NCI-H460 (cell line): Measurements from ENCODE around the gene LGI2. TPM values are rescaled to one million over a fixed set of nuclear protein-coding genes. Genes with fewer than 3 reads are reported as not detected.
"Not testable (repeated sequence)": the region's sequence is repeated elsewhere in the genome, so short reads cannot be mapped to it uniquely, and the experiment has no call there.

Experiments used
- DNase-seq: peaks from one replicate; pipeline ENCODE4 v3.0.0-alpha.2; 2016; ENCODE audit warnings: low read depth; ENCODE audit errors: extremely low read depth
- total RNA-seq: library from RNA; depleted of rRNA; stranded (reverse); fragments of >200 nt; shearing (Covaris generic); gene quantifications from 2 replicates; pipeline ENCODE4 v1.2.3, GENCODE V29; 2014

The LGI2 gene
- total RNA-seq, 1 experiment from 2014 or later, result not detected

DNA sequence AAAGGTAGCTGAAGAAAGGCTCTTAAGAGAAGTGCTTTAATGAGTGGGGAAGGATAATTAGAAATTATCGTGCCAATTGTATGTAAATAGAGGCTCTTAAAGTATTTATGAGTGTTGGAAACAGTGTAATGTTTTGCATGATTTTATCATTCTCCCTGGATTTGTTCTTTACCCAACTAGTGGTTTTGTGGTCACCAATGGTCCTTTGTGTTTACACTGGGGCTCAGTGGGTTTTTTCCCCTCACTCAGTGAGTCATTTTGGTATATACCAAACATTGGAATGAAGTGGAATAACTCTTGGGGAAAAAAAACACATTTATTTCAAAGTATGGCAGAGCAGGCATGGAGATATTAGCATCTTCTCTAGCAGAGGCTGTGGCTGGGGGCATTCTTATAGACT is 20.8 kb upstream of the LGI2 start:
- no peak for DNase-seq

- DNase-seq, result no peak
Measured at GRCh38 chr4:25050370-25051078, 19.8 kb upstream of the LGI2 start.

GRCh38 chr4:25043548-25043947 is 12.8 kb upstream of the LGI2 start:
- no peak for DNase-seq

DNA sequence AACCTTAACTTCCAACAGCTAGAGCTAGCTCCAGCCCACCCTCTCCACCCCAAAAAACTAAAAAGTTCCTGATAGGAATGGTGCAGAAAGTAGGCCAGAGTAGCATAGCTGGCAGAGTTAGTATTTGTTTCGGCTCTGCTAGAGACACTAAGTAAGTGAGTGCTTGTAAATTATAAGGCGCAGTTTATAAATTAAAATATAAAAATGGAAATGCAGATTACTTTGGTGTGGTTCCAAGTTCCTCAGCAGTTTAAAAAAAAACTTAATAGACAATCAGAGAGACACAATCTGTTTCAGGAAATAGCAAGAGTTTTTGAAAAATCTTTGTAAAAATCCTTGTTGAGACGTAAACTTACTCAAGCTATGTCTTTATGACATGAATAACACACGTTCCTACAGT is 2.8 kb upstream of the LGI2 start:
- DNase-seq, result no peak

DNA sequence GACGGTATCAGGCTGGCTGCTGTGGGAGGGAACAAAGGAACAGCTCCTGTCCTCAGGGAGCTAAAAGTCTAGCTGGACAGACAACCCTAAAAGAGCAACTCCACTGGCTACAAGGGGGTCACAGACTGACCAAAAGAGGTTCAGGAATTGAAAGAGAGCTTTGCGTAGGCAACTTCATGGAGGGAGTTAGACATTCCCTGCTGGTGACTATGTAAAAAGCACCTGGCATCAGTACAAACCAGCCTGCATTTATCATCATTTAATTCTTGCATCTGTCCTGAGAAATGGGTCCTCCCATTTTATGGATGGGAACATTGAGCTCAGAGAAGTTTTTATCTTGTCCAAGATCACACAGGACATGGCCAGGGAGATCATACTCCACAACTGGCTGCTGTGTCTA is 1.4 kb upstream of the LGI2 start:
- no peak for DNase-seq

- no peak for DNase-seq
Measured at GRCh38 chr4:25031077-25031621, 403 bp upstream of the LGI2 start.

GRCh38 chr4:25029479-25030276 is 1.1 kb downstream of the LGI2 start:
- no peak for DNase-seq

DNA sequence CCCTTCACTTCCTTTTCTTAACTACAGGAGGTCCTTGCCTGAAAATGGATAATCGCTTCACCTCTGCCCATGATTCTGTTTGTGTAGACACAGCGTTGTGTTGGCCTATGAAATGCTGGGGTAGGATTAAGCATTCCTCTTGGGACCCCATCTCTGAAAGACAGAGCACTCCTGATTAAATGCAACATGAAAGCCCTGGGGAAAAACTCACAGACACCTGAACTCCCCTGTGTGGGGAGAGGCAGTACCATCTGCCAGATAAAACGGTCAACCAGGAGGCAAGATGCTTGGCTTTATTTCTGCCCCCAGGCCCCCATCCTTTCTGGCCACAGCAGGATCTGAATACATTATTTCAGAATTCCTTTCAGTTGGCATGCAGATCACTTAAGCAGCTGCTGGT is 1.9 kb downstream of the LGI2 start:
- DNase-seq, result no peak

DNA sequence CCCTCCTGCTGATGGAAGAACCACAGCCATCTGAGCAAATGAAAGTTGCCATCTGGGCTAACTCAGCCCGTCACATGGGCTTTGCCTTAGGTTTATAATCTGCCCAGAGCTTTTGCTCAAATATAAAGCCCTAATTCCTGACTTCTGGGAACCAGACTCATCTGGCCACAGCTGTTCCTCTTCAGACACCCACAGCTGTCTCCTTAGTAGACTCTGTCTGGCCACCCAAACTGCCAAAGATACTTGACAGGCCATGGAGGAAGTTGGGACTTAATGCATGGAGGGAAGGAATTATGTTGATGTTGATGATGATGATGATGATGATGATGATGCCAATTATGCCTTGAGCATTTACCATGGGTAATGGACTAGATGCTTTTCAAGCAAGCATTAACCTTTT is 8.0 kb downstream of the LGI2 start:
- no peak for DNase-seq

DNA sequence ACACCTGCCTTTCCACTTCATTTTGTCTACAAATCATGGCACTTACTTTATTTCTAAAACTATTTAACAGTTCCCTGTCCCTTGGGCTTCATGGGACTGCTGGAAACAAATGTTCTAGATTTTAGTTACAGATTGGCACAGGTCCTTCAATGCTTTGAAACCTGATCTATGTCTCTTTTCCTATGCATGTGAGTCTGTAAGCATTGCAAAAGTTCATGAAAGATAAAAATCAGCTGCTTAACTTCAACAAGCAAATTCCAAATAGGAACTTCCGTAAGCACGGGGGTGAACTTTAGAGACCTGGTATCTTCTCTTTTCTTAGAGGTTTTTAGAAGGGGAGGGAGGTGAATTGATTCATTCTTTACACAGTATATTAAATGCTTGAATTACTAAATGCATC is 9.5 kb downstream of the LGI2 start:
- DNase-seq, result no peak

DNA sequence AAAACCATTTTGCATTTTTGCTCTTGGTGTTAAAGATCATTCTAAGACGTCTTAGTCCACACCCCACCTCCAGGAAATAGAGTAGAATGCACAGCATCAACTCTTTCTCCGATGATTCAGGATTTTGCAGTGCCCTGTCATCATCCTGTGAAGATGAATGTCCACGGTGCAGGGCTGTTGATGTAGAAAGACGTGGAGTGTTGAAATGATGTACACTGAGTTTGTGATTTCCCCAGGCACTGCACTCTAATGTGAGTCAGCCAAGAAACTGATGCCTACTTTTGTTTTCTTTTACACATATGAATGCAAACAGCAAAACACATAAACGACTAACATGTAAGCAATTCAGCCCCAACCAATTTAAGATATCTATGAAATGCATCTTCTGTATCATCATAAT is 10.5 kb downstream of the LGI2 start:
- DNase-seq, result peak; percentile 56

- no peak for DNase-seq
Measured at GRCh38 chr4:25019501-25019900, 11.2 kb downstream of the LGI2 start.

DNA sequence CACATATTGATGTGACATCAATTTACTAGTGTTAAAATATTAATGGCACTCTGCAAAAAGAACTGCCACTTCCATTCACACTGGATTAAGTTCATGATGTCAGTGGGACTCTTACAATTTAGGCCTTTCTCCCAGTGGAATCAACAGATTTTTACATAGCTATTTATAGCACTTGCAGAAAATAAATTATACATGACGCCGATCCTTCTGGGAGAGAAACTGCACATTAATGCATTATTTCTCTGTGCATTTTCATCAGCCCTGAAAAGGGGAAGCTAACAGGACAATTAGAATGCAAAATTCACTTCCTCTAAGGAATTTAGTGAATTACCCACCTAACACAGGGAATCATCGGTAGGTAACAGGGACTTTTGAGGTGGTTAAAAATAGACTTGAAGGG is 15.7 kb downstream of the LGI2 start:
- no peak for DNase-seq

DNA sequence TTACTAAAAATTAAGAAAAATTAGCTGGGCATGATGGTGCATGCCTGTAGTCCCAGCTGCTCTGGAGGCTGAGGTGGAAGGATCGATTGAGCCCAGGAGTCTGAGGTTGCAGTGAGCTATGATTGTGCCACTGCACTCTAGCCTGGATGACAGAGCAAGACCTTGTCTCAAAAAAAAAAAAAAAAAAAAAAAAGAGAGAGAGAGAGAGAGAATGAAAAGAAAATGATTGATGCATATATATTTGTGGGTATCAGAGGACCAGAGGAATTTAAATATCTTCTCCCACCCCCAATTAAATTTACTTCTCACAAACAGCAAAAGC is 16.1 kb downstream of the LGI2 start:
- DNase-seq, result not testable (repeated sequence)

- DNase-seq, result no peak
Measured at GRCh38 chr4:25013756-25014661, 16.7 kb downstream of the LGI2 start.

DNA sequence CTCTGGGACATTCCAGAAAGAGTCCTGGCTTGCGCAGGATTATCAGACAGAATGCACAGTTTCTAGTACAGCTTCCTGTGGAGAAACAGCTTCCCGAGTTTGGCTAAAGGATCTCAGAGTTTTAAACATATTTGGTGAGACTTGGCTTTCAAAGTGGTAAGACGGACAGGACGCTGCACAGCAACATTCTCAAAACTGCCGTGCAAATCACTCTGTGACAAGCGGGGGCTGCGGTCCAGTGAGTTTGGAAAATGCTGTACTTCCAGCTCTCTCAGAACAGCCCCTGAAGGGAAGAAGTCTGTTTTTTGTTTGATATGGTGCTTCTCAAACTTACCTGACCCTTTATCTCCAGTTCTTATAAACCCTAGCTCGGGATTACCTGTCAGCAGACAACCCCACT is 18.1 kb downstream of the LGI2 start:
- no peak for DNase-seq

DNA sequence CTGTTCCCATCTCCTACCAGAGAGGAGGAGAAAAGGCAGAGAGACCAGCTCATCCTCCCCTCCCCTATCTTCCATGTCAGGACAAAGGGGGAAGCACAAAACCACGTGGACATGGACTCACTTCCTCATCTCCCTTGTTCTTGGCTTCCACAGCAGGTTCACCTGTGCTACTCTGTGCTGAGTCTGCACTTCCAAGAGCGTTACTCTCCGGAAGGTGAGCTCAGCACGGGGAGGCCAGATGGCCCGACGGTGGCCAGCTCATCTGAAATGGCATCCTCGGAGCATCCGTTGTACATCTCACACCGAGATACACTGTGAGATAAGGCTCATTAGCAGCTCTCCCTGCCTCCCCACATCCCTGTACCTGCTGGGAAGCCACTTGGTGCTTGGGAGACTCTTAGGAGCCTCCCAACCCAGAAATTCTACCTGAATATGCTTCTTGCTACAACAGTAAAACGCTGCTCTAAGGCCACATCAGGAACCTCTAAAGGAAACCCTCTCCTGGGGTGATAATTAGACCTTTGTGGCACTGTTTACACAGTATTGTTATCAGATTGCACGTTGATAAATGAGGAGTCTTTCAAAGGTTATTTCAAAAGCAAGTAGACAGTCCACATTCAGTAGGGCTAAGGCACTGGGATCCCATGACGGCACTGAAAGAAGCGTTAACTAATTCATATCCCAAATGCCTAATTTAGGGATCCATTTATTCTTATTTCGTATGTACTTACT is 19.4 kb downstream of the LGI2 start:
- no peak for DNase-seq

DNA sequence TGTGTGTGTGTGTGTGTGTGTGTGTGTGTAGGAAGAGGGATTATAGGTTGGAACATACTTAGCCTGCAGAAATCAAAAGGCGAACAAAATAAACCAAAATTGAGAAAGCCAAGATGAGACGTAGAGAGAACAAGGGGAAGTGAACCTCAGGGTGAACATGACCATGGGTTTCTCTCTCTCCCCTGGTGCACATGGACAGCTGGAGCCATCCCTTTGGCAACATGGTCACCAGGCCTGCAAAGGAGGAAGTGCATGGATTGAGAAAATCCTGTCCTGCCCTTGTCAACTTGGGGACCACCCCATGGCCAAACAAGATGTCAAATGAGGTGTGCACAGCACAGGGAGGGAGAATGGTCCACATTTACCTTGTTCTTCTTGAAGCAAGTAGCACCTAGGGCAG is 23.1 kb downstream of the LGI2 start:
- no peak for DNase-seq

GRCh38 chr4:25002681-25003080 is 28.1 kb downstream of the LGI2 start:
- DNase-seq, result no peak

DNA sequence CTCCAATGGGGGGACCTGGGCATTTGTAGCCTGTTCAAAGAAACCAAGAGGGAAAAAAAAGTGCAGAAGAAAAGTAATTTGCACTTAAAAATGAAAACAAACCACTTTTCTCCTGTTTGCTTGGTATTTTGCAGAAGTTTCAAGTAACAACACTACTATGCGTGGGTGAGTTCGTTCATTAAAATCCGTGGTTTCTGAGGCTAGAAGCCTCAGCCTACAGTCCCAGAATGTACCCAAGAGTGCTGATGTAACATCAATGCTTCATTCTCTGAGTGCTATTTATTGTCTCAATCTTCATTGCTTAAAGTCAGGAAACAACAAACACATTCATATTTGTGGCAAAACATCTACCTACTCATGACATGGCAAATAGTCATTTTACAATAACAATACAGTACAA is 29.2 kb downstream of the LGI2 start:
- no peak for DNase-seq

GRCh38 chr4:25000639-25001038 is 30.1 kb downstream of the LGI2 start:
- no peak for DNase-seq
